Peyer's patch (tissue), 4 donors: ENCODE data around the gene LCE3B. TPM values are rescaled to one million over a fixed set of nuclear protein-coding genes. Genes with fewer than 3 reads are reported as not detected.

Experiments used
- DNase-seq, 3 donors: peaks; one replicate each; pipeline ENCODE4 v3.0.0-alpha.2; 2017 to 2019
- H3K27ac ChIP-seq, 4 donors: fragments of 200-600 bp; sonication (generic); one replicate each; pipeline ENCODE4 v1.5.1; 2016 to 2019
- H3K27me3 ChIP-seq, 2 donors: fragments of 200-600 bp; sonication (generic); one replicate each; pipeline ENCODE4 v1.5.1; 2019
- H3K36me3 ChIP-seq, 3 donors: fragments of 200-600 bp; sonication (generic); one replicate each; pipeline ENCODE4 v1.5.1; 2016 to 2019
- H3K4me1 ChIP-seq, 4 donors: fragments of 200-600 bp; sonication (generic); one replicate each; pipeline ENCODE4 v1.5.1; 2016 to 2019
- H3K4me3 ChIP-seq, 4 donors: fragments of 200-600 bp; sonication (generic); 1 replicate in 3 of 4; 2 replicates in 1 of 4; pipeline ENCODE4 v1.5.1; 2016 to 2019; ENCODE audit warnings: mild to moderate bottlenecking in 1 of 4
- H3K9me3 ChIP-seq, 4 donors: fragments of 200-600 bp; sonication (generic); one replicate each; pipeline ENCODE4 v1.5.1; 2016 to 2019; ENCODE audit warnings: mild to moderate bottlenecking in 1 of 4
- POLR2A ChIP-seq, 2 donors: fragments of 450-650 bp; IDR thresholded peaks; one replicate each; pipeline ENCODE4 v1.5.1; 2017; ENCODE audit warnings: antibody characterized with exemption in 2 of 2, mild to moderate bottlenecking in 2 of 2, moderate library complexity in 2 of 2
- total RNA-seq, 4 donors: library from RNA; depleted of rRNA; stranded (reverse); fragments of >200 nt; gene quantifications; one replicate each; pipeline ENCODE4 v1.1.0, GENCODE V29; 2016
- TF ChIP-seq, protein P1 (sequence below), 6 experiments: fragments of 450-650 bp in 4 of 6; fragments of 200-600 bp in 2 of 6; sonication (generic) in 1 of 6; IDR thresholded peaks; one replicate each; pipeline ENCODE4 v1.5.1; 2017 to 2019; ENCODE audit warnings: antibody characterized with exemption in 6 of 6, mild to moderate bottlenecking in 3 of 6, moderate library complexity in 1 of 6

Gene LCE3B
- total RNA-seq, 4 donors from 2014 or later = not detected

- Histone ChIP-seq H3K4me3 (no peak within 1 kb of the TSS), H3K27me3 (no peaks in the 10 kb centered on the region), H3K27ac (no peak within 1 kb of the TSS), H3K9me3 (peaks cover 0 to 12% (median 0%) of the 10 kb centered on the region in 4 donors), H3K4me1 (no peaks in the 10 kb centered on the region), H3K36me3 (no peaks in the 10 kb centered on the region)
- TF ChIP-seq POLR2A (IDR thresholded peaks at IDR 0.05) = no peak
- TF ChIP-seq, protein P1, sequence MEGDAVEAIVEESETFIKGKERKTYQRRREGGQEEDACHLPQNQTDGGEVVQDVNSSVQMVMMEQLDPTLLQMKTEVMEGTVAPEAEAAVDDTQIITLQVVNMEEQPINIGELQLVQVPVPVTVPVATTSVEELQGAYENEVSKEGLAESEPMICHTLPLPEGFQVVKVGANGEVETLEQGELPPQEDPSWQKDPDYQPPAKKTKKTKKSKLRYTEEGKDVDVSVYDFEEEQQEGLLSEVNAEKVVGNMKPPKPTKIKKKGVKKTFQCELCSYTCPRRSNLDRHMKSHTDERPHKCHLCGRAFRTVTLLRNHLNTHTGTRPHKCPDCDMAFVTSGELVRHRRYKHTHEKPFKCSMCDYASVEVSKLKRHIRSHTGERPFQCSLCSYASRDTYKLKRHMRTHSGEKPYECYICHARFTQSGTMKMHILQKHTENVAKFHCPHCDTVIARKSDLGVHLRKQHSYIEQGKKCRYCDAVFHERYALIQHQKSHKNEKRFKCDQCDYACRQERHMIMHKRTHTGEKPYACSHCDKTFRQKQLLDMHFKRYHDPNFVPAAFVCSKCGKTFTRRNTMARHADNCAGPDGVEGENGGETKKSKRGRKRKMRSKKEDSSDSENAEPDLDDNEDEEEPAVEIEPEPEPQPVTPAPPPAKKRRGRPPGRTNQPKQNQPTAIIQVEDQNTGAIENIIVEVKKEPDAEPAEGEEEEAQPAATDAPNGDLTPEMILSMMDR (IDR thresholded peaks at IDR 0.05) = no peak
- no peak for DNase-seq
Measured at GRCh38 chr1:152622803-152623202, 9.2 kb downstream of the LCE3B start, which contains the start of gene LCE3A. TSS of gene LCE3A (minus strand) at chr1:152623103. CDS start at chr1:152623103, 0 bp downstream.

DNA sequence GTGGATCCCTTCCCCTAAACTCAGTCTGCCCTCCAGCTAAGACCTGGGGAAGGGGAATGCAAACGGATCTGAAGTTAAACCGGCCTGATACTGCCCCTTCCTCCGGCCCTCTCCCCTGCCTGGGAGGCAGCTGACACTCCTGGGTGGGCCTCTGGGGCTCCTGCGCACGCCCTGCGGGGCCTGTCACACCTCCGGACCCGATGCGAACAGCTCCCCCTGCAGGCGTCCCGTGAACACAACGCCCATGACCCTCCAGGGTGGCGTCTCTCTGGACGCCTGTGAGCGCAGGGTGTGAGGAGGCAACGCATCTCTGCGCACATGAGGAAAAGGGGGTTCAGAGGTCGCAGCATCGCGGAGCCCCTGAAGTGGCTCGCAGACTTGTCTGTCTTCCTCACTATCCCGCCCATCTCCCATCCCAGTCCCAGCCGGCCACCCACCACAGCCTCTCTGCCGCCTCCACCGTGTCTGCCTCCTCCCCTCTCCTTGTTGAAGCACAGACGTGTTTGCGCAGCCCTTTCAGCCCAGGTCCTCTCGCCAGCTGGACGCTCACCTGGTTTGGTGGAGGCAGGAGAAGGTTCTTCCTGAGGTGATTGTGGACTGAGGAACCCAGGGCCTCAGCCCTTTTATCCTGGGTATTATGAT is 9.7 kb downstream of the LCE3B start:
- Histone ChIP-seq H3K4me3 (no peak overlapping the region), H3K27me3 (no peaks in the 10 kb centered on the region), H3K27ac (no peak overlapping the region), H3K4me1 (no peaks in the 10 kb centered on the region), H3K9me3 (peaks cover 0 to 9% (median 0%) of the 10 kb centered on the region in 4 donors), H3K36me3 (no peaks in the 10 kb centered on the region)
- TF ChIP-seq, protein P1 (IDR thresholded peaks at IDR 0.05) = no peak
- no peak for TF ChIP-seq POLR2A (IDR thresholded peaks at IDR 0.05)
- no peak for DNase-seq

- TF ChIP-seq, protein P1 (IDR thresholded peaks at IDR 0.05) = no peak
- TF ChIP-seq POLR2A (IDR thresholded peaks at IDR 0.05) = no peak
- Histone ChIP-seq H3K27ac (no peak overlapping the region), H3K4me1 (no peaks in the 10 kb centered on the region), H3K27me3 (no peaks in the 10 kb centered on the region), H3K4me3 (no peak overlapping the region), H3K36me3 (no peaks in the 10 kb centered on the region), H3K9me3 (no peaks in the 10 kb centered on the region)
- no peak for DNase-seq
Measured at GRCh38 chr1:152626744-152627143, 13.1 kb downstream of the LCE3B start.

DNA sequence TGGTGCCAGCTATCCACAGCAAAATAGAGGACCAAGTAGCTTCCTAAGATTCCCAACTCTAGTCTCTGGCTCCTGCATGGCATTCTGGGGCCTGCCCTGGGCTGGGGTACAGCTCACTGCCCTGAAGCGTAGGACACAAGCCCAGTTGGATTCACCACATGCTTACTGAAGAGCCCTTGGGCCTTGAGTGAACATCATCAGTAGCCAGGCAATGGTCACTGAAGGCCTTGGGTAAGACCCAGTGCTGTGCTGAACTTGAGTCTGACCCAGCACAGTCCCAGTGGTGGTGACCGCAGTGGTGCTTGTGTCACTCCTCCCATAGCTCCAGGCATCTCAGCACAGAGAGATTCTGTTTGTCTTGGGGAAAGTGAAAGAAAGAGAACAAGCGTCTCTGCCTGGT is 17.0 kb downstream of the LCE3B start:
- Histone ChIP-seq H3K4me3 (no peak overlapping the region), H3K9me3 (no peaks in the 10 kb centered on the region), H3K36me3 (no peaks in the 10 kb centered on the region), H3K27me3 (no peaks in the 10 kb centered on the region), H3K4me1 (no peaks in the 10 kb centered on the region), H3K27ac (no peak overlapping the region)
- no peak for TF ChIP-seq POLR2A (IDR thresholded peaks at IDR 0.05)
- TF ChIP-seq, protein P1 (IDR thresholded peaks at IDR 0.05) = no peak
- no peak for DNase-seq

GRCh38 chr1:152640351-152640750 is 26.7 kb downstream of the LCE3B start:
- no peaks in the 10 kb centered on the region for H3K9me3 ChIP-seq
- H3K4me1 ChIP-seq = no peaks in the 10 kb centered on the region
- H3K4me3 ChIP-seq = no peak overlapping the region
- TF ChIP-seq, protein P1 (IDR thresholded peaks at IDR 0.05) = no peak
- H3K27ac ChIP-seq = no peak overlapping the region
- no peaks in the 10 kb centered on the region for H3K27me3 ChIP-seq
- H3K36me3 ChIP-seq = no peaks in the 10 kb centered on the region
- no peak for DNase-seq
